NCI-H2029 (cell line): ENCODE data around the gene PITRM1.

ENCODE experiments used
- DNase-seq: peaks from one replicate; lab custom pipeline; 2025; lab: John Stamatoyannopoulos, UW

PITRM1 gene

DNA sequence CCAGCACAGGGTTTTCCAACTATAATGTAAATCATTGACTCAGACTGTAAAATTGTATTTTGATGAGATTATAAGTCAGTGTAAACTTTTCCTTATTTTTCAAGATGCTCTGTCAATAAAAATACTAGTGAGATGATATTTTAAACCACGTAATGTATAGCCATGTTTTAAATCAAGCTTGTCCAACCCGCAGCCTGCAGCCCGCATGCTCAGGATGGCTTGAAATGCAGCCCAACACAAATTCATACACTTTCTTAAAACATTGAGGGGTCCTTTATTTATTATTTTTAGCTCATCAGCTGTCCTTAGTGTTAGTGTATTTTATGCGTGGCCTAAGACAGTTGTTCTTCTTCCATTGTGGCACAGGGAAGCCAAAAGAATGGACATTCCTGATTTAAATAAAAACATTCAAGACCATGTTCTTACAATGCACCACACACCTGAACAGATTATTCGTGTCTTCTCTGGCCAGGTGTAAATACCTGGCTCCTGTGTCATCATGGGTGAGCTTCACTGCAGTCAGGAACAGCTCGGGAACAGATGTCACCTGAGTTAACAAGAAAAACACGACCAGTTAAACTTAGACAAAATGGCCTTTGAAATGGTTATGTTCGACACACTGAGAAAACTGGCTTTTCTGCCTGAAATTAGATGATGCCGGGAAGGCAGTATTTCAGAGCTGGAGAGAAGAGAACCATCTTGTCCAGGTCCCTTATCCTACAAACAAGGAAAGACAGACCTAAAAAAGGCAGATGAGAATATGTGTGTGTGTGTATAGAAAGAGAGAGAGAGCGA, 5.9 kb downstream of the PITRM1 start:
- DNase-seq = no peak

DNA sequence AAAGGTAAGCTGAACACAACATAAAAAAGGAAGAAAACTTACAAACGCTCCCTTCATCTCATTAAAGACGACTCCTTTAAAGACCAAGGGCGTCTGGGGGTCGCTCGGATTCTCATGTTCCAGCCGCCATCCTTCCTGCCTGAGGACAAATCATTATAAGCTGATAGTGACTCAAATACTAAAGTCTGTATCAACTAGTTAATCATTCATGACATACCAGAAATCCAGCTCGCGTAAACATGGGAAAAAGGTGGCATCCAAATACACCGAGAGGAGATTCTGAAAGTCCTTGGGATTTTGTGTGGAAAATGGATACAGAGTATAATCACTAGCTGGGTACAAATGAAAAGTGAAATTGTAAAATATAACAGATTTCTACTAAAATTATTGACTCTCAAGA, 7.4 kb downstream of the PITRM1 start:
- DNase-seq = no peak

DNA sequence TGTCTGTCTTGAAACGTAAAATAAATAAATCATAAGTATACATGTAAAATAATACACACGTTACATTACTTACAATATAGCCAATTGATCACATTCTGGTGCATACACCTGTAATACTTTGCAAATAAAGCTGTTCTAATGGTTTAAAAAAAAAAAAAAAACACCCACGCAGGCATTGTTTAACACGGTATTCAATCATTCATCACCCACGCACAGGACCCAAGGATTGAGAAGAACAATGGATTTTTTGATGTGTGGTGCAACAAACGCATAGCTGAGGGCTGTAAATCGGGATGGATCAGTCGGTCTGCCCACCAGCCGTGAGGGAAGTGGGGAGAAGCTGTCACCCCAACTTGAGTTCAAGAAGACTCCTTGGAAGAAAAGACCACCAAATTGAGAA, 8.7 kb downstream of the PITRM1 start:
- DNase-seq = no peak

DNA sequence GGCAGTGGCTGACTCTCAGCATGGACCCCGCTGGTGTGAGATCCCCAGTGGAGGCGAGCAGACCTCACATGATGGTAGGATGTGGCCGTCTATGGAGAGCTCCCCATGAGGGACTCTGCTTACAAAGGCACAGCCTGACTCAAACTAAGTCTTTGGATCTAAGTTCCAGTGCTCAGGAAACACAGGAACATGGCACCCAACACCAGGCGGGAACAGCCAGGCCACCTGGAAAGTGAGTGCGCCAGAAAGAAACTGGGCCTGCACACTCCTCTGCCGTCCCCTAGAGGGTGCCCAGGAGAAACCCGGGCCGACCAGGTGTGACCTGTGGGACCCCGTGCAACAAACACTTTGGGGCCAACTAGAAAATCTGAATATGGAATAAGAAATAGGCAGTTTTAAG, 10.0 kb downstream of the PITRM1 start:
- no peak for DNase-seq

DNA sequence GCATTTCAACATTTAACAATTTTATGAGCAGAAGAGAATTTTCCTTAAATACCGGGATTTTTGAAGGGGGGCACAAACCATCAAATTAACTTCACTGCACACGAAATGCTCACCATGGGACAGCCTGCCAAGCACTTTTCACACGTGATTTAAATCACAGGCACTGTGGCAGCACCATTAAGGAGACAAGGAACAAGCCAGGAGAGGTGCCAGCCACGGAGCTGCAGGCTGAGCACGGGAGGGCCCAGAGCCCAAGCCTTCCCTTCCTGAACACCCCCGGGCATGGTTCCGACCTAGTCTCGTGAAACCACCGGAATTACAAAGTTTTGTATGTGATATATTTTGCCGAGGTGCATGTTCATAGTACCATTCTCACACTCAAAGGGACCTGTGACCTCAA, 13.4 kb downstream of the PITRM1 start:
- no peak for DNase-seq

DNA sequence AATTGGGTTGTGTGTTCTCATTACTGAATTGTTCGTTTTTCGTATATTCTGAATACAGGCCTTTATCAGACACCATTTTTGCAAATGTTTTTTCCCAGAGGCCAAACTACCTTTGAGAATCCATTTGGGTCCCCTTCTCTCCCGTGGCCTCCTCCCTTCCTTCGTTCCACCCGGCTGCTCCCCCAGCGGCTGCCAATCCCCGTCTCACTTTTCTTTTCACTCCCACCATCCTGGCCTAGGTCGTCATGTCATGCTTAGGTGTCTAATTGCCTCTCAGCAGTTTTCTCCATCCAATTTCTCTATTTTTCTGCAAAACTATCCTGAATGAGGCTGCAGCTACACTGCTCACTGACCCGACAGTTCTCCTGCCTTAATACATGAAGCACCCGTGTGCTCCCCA, 17.9 kb downstream of the PITRM1 start:
- no peak for DNase-seq

DNA sequence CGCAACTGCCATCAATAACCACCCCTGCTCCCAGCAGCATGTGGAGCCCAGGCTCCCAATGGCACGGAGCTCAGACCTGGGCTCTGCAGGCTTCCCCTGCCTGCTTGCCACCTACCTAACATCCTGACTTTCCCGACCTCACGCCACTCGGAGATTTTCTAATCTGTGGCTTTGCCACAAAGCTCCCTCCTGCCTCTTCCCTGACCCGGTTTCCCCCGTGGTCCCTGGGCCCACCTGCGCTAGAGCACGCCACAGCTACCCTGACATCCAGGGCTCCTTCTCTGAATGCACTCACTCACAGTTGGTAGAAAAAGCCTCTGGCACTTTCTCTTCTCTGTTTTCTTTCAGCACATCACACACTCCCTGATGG, 20.0 kb downstream of the PITRM1 start:
- DNase-seq = no peak

DNA sequence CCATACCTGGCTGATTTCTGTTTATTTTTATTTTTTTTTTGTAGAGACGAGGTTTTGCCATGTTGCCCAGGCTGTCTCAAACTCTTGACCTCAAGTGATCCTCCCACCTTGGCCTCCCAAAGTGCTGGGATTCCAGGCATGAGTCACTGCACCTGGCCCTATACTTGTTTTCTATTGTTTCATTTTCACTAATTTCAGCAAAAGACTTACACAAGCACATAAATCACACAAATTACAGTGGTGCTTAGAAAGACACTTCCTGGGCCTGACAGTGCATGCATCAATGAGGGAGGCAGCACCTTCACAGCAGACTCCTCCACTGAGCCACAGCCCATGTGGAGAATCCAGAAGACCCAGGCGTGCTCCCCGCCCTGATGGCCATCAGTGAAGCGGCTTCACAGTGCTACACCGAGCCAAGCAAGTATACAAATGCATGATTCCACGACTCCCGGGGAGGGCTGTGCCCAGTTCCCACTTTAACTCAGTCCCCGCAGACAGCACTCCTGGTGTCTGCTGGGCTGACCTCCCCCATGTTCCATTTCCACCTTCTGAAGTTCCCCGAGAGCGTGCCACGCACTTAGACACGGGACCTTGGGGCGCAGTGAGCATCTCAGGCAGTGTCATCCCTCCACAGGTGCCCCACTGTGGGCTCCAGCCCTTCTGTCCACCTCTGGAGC, 20.6 kb downstream of the PITRM1 start:
- DNase-seq = no peak

DNA sequence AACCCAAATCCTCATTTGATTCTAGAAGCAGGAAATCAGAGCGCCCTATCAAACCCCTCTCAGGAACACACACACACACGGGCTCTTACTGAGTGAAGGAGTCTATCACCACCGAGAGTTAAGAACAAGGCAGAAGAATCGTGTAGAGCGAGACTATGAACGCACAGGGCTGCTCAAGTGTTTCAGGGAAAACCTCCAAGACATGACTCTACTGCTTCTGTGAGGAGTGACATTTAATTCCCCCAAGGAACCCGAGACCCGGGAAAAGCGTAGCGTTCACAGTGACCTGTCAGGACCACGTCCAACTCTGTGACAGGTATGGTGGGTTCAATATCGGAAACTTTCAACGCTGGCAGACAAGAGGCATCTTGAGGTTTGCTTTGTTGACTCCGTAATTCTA, 21.6 kb downstream of the PITRM1 start:
- DNase-seq = no peak

DNA sequence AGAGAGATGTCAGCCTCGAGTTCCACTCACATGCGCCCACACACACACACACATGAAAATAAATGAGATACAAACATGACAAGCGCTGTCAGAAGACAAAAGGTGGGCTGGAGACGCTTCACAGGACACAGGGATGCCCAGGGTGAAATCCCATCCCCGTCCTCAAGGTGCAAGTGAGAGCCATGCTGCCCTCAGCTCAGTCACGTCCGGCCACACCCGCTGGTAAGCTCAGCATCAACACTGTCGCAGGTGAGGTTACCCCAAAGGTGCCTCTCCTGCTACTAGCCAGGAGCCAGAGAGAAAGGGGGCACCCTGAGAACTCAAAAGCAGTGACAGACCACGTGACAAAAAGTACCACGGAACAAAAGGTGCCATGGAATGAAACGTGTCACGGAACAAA, 22.2 kb downstream of the PITRM1 start:
- no peak for DNase-seq

DNA sequence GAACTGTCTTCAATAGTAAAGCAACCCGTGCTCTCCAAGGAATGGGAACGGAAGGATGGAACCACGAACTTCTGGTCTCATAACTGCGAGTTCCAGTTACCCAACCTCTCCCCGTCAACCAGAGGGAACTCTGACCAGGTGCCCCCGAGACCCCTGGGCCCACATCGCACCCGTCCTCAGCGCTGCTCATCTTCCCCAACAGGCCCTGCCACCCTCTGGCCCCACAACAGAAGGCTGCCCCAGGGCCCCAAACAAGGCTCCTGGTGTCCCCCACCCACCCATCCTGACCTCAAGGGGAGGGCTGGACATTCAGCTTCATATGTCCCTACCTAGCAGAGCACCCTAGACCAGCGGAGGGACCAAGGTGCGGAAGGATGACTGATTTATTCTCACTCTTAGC, 22.7 kb downstream of the PITRM1 start:
- no peak for DNase-seq

DNA sequence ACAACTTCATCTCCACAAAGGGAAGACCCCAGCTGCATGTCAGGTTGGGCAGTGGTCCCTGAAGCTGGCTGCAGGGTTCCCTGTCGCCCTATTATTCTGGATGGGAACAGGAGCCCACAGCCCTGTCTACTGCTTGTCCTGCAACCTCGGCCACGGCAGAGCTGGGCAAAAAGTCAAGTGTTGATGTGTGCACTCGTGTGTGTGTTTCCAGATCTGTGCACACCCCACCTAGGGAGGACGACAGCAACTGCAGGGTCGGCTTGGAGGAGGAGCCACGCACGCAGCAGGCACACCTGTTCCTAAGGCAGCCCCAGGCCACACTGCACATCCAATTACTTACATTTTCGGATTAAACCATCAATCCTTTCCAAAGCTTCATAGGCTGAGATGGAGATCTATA, 23.6 kb downstream of the PITRM1 start:
- no peak for DNase-seq

DNA sequence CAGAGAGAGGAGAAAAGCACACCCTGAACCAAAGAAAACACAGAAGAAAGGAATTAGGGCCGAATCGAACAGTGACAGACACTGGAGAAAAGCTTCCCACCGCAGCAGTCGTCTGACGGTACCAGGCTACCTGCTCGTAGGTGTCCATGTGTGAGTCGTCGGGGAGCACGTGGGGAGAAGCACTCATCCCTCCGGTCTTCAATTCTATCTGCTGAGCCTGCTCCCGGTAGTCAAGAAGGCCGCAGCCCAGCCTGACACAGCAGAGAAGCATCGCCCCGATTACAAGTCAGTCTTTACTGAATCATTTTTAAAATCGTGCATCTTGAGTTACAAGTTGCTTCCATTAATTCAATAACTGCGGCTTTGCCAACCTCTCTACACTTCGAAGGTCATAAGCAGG, 24.5 kb downstream of the PITRM1 start:
- no peak for DNase-seq

DNA sequence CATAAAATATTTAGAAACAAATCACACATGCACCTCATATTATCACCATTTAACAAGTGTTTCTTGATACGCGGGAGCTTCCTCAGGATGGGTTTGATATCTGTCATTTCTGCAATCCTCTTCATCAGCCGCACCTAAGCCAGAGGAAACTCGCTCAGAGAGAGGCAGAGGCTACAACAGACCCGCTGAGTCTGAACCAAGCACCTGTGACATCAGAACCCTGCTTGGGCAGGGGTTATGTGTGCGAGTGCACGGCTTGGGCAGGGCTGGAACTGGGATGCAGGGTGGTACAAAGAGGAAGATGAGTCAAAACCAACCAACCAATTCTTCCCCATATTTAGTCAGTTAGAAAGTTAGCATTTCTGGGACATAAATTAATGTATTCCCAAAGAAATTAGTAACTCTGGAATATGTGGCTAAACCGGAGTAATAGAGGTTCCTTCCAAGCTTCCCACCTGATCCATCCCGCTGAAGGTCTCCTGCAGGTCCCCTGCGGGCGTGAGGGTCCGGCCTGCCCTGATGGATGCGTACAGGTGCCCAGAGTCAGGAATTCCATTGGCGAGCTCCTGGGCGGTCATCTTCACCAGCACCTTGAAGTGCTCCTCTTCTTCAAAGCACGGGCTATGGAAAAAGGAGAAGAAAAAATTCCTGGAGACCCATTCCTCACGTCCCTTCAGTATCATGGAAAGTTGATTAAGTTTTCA, 25.3 kb downstream of the PITRM1 start:
- no peak for DNase-seq

DNA sequence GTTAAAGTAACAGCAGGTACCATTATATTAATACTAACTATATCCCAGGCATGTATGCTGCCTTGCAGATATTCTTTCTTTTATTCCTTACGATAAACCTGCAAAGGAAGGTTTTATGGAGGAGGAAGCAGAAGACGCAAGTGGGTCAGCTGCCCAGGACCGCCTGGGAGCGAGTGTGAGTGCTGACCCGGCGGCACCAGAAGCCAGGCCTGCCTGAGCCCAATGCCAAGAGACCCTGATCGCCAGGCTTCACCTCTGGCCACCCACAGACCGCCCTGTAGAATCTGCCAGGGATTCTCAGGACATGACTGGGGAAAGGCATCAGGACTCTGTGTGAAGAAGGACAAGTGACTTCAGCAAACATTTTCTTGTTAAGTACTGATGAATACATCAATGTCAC, 26.3 kb downstream of the PITRM1 start:
- no peak for DNase-seq

DNA sequence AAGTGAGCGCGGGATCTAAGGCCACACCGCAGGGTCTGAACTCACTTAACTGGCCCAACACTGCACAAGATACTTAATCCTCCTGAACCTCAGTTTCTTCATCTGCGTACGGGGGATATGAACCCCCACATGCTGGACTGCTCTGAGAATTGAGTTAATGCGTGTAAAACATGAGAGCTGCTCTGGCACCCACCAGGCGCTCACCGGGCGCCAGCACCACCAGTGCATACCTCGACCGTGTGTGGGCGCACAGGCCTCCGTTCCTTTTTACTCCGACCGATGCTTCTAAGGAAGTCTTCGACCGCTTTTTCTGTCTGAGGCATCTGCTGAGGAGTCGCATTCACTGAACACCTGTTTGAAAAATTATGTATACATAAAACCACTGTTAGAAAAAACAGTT, 27.2 kb downstream of the PITRM1 start:
- DNase-seq = no peak

DNA sequence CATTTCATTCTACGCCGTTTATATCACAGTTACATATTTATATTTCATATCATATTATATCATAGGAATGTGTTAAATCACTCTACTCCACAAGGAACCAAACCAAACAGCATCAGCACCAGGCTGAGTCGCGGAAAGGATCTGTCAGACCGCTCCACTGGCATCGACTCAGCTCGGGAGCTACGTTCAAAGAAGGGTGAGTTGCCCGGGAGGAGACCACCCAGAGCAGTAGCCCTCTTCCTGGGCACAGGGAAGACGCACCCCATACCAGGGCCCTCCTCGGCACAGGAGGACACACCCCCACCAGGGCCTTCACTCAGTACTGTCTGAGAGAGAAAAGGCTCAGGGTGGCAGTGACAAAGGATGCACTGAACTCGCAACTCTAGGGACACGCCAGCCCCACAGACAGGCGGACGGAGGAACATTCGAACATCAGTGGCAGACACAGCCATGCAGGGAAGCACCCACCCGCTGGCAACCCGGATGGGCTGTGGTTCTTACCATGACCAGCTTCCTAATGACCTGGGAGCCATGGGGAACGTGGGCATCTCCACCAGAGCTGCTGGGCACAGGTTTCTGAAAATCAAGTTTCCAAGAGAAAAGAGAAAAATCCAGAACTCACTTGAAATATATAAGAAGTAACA, 28.7 kb downstream of the PITRM1 start:
- no peak for DNase-seq

DNA sequence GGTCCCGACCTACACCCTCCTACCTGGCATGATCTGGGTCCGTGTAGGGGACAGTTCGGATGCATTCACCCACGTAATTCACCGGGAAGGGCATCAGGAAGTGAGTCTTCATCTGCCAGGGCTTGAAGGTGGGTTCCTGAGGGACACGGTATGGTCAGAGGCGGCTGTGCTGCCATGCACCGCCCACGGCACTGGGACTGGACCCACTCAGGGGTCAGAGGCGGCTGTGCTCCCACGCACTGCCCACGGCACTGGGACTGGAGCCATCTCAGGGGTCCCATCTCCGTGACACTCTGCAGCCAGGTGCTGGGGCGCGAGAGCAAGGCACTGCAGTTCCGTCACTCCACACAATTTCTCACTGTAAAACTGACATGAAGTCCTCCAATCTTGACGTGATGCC, 29.2 kb downstream of the PITRM1 start:
- no peak for DNase-seq

DNA sequence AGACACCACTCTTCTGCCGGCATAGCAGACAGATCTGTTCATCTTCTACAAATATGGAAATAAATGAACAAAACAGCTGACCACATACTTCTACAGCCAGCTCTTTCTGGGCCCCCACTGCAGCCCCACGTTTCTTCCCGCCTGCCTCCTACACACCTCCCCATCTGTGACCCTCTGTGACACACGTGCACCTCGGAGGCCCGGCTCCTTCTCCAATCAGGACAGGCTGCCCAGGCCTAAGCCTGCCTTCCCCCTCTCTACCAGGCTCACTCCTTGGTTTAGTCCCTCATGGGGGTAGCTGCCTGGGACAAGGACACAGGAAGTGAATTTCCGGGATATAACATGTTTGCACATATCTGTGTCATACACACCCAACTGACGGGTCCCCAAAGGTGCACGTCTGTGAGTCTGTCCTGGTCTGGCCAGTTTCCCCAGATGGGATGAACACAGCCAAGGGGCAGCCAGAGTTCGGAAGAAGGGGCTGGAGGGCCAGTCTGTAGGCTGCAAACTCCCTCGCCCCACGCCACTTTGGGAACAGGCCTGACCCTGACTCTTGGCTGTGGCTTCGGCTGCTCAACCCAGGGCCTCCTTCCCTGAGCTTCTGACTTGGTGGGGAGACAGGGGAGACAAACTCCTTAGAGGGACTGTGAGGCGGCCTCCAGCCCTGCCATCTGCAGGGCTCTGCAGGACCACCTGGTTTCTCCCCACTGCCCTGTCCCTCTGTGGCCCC, 30.3 kb downstream of the PITRM1 start:
- DNase-seq = no peak

DNA sequence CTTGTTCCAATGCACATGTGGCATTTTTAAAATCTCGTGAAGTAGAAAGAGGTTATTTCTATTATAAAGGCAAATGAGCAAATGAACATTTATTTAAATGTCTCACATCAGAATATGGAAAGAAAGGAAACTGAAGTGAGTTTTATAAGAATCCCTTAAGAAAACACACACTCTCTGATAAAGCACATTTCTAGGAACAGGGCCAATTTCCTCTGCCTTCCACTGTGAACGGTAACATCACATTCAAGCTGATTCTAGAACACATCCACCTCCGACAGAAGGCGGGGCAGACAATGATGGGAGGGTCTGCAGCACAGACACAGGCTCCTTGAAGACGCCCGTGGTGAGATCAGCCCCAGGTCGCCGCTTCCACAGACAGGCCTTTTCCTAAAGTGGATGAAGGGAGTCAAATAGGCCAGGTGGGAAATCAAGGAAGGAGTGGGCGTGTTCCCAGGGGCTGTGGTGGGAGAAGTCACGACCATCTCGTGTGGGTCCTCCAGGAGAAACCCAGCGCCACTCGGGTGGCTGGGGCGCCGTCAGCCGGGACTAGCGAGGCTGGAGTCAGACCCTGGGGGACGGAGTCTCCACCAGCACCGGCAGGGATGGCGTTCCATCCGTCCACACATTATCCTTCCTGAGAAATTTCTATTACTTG, 31.1 kb downstream of the PITRM1 start:
- DNase-seq = no peak

DNA sequence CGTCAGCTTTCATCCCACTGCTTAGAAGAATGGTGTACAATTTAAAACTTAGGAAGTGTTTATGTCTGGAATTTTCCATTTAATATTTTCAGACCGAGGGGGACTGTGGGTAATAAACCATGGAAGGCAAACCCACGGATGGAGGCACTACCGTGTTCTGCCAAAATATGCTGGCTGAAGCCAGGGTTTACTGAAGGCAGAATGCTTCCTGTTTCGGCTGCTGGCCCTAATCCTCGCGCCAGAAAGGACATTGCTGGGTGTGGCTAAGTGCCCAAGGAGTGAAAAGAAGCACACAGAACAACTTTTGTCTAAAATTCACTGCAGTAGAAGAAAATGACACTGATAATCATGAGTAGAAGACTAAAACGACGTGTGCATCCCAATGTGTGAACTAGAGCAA, 32.3 kb downstream of the PITRM1 start:
- DNase-seq = no peak
